Muscle of leg (tissue), 11 donors: ENCODE data around the gene SHMT2. TPM values are rescaled to one million over a fixed set of nuclear protein-coding genes. Genes with fewer than 3 reads are reported as not detected.

Experiments
- DNase-seq: peaks from one replicate; pipeline ENCODE4 v3.0.0; 2013
- H3K27ac ChIP-seq: one replicate; pipeline ENCODE4 v1.5.1; 2013; ENCODE audit warnings: mild to moderate bottlenecking, low read length, control low read depth
- H3K27me3 ChIP-seq: one replicate; pipeline ENCODE4 v1.6.1; 2013; ENCODE audit warnings: low read length; ENCODE audit not compliant: control insufficient read depth, insufficient read depth
- H3K36me3 ChIP-seq: one replicate; pipeline ENCODE4 v1.6.1; 2013; ENCODE audit warnings: low read length; ENCODE audit not compliant: control insufficient read depth, insufficient read depth
- H3K4me1 ChIP-seq: one replicate; pipeline ENCODE4 v1.6.1; 2013; ENCODE audit warnings: low read length; ENCODE audit not compliant: control insufficient read depth, insufficient read depth
- H3K4me3 ChIP-seq: one replicate; pipeline ENCODE4 v1.5.1; 2013; ENCODE audit warnings: low read length, control low read depth
- H3K9me3 ChIP-seq: replicated peaks from 2 replicates; pipeline ENCODE4 v1.6.1; 2013; ENCODE audit warnings: low read depth, low read length; ENCODE audit not compliant: control insufficient read depth
- WGBS: methylation state at CpG from one replicate; pipeline ENCODE4 v1.1.5; 2013; ENCODE audit warnings: missing lambda C conversion rate; ENCODE audit not compliant: insufficient coverage; 5-methylcytosine and 5-hydroxymethylcytosine counted together
- polyA plus RNA-seq, 8 donors: library from polyadenylated mRNA; unstranded; fragments of 120-200 nt; gene quantifications; one replicate each; pipeline versions ENCODE4 v1.2.1 to v1.2.3, GENCODE V29; 2013; ENCODE audit warnings: inconsistent platforms in 1 of 8, low replicate concordance in 1 of 8; ENCODE audit not compliant: insufficient read length in 8 of 8, insufficient read depth in 1 of 8
- total RNA-seq: library from RNA; stranded (reverse); fragments of 120-200 nt; gene quantifications from one replicate; pipeline ENCODE4 v1.2.4, GENCODE V29; 2013

SHMT2 gene
- total and polyA plus RNA-seq, 9 donors = 53.4 to 82.2 (median 69.6) TPM

DNA sequence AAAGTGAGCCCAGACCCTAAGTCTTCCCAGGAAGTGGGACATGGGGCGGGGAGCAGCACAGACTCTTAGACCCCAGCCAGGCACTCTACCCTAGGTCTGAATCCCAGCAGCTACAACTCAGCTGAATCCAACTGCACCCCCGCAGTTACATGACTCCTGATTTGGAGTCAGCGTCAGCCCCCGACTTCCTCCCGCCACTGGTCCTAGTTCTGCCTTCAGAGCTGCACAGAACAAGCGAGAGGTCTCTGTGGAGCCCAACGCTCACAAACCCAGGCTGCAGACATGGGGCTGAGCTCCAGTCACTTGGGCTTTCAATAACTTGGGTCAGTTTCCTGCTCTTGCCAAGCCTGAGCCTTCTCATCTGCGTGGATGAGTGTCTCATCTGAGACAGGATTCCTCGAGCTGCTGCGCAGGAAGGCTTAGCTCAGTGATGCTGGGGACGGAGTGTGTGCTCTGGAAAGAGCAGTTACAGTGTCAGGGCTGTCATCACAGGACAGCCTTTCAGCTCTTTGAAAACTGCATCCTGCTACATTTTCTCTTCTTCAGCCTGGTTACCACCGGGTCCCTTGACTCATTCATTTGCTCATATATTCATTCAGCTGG is 43.5 kb upstream of the SHMT2 start:
- Histone ChIP-seq H3K9me3 (no peaks in the 10 kb centered on the region), H3K4me3 (no peak overlapping the region), H3K36me3 (peaks cover 83% of the 10 kb centered on the region), H3K4me1 (peaks cover 2% of the 10 kb centered on the region), H3K27me3 (no peaks in the 10 kb centered on the region), H3K27ac (no peak overlapping the region)
- DNase-seq = no peak
- 74% methylated on average over 12 of the region's 12 CpGs for WGBS

DNA sequence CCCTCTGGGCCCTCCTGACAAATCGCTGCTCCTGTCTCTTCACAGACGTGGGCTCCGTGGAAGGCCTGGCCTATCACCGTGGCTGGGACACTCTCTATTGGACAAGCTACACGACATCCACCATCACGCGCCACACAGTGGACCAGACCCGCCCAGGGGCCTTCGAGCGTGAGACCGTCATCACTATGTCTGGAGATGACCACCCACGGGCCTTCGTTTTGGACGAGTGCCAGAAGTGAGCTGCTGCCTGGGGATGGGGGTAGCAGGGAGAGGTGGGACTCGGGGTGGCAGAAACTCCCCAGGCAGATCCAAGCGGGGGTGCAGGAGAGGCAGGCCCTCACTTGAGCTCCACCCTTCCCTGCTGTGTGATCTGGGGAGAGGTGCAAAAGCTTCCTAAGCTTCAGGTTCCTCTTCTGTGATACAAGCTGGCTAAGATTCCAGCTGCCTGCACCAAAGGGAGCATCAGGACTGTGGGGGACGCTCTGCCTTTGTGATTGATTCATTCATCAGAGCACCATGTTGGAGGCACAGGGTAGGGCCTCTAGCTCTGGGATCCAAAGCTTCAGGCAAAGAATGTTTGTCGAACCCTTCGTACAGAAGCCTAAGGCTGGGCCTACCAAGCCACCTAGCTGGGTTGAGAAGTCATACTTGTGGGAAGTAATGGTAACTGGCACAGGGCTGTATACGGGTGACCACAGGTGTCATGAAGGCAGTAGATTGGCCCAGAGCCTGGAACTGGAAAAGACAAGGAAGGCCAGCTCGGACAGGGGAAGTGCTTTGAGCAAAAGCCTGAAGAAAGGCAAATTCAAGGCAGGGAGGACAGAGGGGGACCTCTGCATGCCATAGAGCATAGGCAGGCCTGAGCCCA is 42.1 kb upstream of the SHMT2 start:
- Histone ChIP-seq H3K4me3 (no peak overlapping the region), H3K4me1 (peaks cover 2% of the 10 kb centered on the region), H3K27me3 (no peaks in the 10 kb centered on the region), H3K27ac (no peak overlapping the region), H3K36me3 (peaks cover 86% of the 10 kb centered on the region), H3K9me3 (no peaks in the 10 kb centered on the region)
- 60% methylated on average over 19 of the region's 21 CpGs for WGBS
- DNase-seq = no peak

DNA sequence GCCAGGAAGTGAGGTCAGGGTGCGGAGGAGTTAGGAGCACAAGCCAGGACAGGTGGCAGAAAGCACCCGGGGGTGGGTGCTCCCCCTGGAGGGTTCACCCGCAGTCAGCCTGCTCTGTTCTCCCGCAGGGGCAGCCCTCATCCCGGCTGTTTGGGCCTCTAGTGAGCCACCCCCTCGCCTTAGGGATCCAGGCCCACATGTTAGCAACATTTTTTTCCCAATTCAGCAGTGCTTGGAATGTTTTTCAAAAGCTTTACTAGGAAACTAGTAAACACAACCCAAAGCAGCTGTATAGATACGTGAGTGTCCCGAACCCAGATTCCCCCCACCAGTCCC is 41.5 kb upstream of the SHMT2 start:
- no peak for DNase-seq
- H3K4me3 ChIP-seq = no peak overlapping the region
- peaks cover 92% of the 10 kb centered on the region for H3K36me3 ChIP-seq
- H3K9me3 ChIP-seq = no peaks in the 10 kb centered on the region
- H3K4me1 ChIP-seq = peaks cover 2% of the 10 kb centered on the region
- no peak overlapping the region for H3K27ac ChIP-seq
- 68% methylated on average over 7 of the region's 8 CpGs for WGBS
- H3K27me3 ChIP-seq = no peaks in the 10 kb centered on the region

DNA sequence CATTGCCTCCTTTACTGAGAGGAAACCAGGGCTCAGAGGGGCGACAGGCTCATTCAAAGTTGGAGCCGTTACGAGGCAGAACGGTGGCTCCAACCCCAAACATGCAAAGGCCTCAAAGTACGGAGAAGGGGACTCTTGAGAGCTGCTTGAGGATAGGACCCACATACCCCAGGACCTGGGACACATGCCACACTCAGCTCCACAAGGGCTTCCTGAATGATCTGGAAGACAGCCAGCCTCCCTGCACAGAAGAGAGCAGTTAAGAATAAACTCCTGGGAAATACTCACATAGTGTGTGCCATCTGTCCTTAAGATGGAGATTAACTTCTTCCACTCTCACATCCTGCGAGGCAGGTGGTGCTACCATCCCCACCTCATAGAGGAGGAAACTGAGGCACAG is 39.5 kb upstream of the SHMT2 start:
- Histone ChIP-seq H3K27me3 (no peaks in the 10 kb centered on the region), H3K27ac (no peak overlapping the region), H3K4me1 (peaks cover 2% of the 10 kb centered on the region), H3K9me3 (no peaks in the 10 kb centered on the region), H3K4me3 (no peak overlapping the region), H3K36me3 (peaks cover 86% of the 10 kb centered on the region)
- 47% methylated on average over 5 of the region's 6 CpGs for WGBS
- peak; percentile 48 for DNase-seq

DNA sequence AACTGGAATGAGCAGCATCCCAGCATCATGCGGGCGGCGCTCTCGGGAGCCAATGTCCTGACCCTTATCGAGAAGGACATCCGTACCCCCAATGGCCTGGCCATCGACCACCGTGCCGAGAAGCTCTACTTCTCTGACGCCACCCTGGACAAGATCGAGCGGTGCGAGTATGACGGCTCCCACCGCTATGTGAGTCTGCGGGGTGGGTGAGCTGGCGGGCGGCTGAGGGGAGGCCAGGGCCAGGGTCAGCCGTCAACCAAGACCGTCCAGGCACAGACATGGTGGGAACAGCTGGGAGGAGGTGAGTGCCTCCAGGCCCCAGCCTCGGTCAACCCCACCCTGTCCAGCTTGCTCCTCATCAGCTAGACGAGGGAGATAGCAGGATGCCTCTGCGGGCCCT is 38.7 kb upstream of the SHMT2 start:
- Histone ChIP-seq H3K9me3 (no peaks in the 10 kb centered on the region), H3K4me1 (peaks cover 2% of the 10 kb centered on the region), H3K27me3 (no peaks in the 10 kb centered on the region), H3K27ac (no peak overlapping the region), H3K4me3 (no peak overlapping the region), H3K36me3 (peaks cover 86% of the 10 kb centered on the region)
- WGBS = 86% methylated on average over 21 of the region's 23 CpGs
- DNase-seq = no peak

DNA sequence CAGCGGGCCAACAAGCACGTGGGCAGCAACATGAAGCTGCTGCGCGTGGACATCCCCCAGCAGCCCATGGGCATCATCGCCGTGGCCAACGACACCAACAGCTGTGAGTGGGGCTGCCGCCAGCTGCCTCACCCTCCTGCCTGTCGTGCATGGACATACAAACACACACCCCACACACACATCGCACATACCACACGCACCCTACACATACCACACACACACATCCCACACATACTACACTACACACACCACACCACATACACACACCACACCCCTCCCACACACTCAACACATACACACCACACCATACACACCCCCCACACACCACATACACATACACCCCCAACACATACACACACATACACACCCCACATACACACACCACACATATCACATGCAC is 38.1 kb upstream of the SHMT2 start:
- DNase-seq = no peak
- peaks cover 2% of the 10 kb centered on the region for H3K4me1 ChIP-seq
- no peak overlapping the region for H3K4me3 ChIP-seq
- no peaks in the 10 kb centered on the region for H3K27me3 ChIP-seq
- H3K36me3 ChIP-seq = peaks cover 86% of the 10 kb centered on the region
- H3K9me3 ChIP-seq = no peaks in the 10 kb centered on the region
- 76% methylated on average over 11 of the region's 11 CpGs for WGBS
- H3K27ac ChIP-seq = no peak overlapping the region

DNA sequence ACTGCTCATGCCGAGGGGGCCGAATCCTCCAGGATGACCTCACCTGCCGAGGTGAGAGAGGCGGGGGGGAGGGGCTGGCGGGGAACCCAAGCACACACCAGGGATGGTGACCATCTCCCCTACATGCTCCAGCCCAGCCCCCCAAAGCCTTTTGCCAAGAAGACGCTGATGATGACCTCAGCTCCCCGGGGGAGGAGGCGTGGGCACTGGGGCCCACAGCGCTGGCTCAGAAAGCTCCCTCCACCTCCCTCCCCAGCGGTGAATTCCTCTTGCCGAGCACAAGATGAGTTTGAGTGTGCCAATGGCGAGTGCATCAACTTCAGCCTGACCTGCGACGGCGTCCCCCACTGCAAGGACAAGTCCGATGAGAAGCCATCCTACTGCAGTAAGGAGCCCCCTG is 36.6 kb upstream of the SHMT2 start:
- Histone ChIP-seq H3K4me3 (no peak overlapping the region), H3K9me3 (no peaks in the 10 kb centered on the region), H3K36me3 (peaks cover 85% of the 10 kb centered on the region), H3K4me1 (peaks cover 2% of the 10 kb centered on the region), H3K27ac (no peak overlapping the region), H3K27me3 (no peaks in the 10 kb centered on the region)
- WGBS = 73% methylated on average over 11 of the region's 16 CpGs
- DNase-seq = no peak

DNA sequence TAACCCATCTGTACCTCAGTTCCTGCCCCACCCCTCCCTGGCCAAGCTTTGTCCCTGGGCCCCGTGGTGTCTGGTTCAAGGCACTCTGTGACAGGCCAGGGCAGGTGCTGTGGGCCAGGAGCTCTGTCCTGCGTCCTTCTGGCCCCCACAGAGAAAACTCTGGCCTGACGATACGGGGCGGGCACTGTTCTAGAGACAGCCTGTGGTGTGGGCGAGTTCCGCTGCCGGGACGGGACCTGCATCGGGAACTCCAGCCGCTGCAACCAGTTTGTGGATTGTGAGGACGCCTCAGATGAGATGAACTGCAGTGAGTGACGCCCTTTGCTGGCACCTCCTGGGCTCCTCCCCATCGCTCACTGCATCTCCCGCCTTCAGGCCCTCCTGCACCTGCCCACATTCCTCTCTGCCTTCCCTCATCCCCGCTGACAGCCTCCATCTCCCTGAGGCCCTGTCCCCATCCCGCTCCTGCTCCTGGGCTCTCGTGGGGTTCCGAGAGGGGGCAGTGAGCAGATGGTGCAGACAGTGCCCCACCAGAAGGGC is 35.7 kb upstream of the SHMT2 start:
- Histone ChIP-seq H3K9me3 (no peaks in the 10 kb centered on the region), H3K27ac (no peak overlapping the region), H3K4me1 (peaks cover 2% of the 10 kb centered on the region), H3K27me3 (no peaks in the 10 kb centered on the region), H3K36me3 (peaks cover 85% of the 10 kb centered on the region), H3K4me3 (no peak overlapping the region)
- DNase-seq = no peak
- WGBS = 86% methylated on average over 18 of the region's 19 CpGs

DNA sequence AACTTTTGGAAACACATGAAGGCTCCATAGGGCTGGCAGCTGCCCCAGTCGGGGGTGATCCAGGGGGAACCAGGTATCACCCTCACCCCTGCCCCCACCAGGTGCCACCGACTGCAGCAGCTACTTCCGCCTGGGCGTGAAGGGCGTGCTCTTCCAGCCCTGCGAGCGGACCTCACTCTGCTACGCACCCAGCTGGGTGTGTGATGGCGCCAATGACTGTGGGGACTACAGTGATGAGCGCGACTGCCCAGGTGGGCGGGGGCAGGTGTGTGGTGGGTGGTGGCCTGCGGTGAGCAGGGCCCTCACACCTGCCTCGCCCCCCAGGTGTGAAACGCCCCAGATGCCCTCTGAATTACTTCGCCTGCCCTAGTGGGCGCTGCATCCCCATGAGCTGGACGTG is 35.3 kb upstream of the SHMT2 start:
- whole genome bisulfite sequencing = 90% methylated on average over 14 of the region's 18 CpGs
- no peak overlapping the region for H3K4me3 ChIP-seq
- H3K9me3 ChIP-seq = no peaks in the 10 kb centered on the region
- H3K4me1 ChIP-seq = peaks cover 2% of the 10 kb centered on the region
- no peak for DNase-seq
- no peak overlapping the region for H3K27ac ChIP-seq
- no peaks in the 10 kb centered on the region for H3K27me3 ChIP-seq
- peaks cover 87% of the 10 kb centered on the region for H3K36me3 ChIP-seq

DNA sequence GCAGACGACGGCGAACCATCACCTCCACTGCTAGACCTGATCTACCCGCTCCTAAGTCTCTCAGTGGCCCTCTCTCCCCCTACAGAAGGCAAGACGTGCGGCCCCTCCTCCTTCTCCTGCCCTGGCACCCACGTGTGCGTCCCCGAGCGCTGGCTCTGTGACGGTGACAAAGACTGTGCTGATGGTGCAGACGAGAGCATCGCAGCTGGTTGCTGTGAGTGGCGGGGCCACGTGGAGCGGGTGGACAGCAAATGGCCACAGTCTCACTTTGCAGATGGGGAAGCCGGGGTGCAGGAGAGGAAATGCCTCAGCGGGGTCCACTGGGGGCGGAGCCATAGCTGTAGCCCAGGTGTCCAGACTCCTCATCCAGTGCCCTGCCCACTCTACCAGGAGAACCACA is 34.3 kb upstream of the SHMT2 start:
- no peak overlapping the region for H3K4me3 ChIP-seq
- peaks cover 91% of the 10 kb centered on the region for H3K36me3 ChIP-seq
- WGBS = 84% methylated on average over 12 of the region's 19 CpGs
- H3K9me3 ChIP-seq = no peaks in the 10 kb centered on the region
- no peak for DNase-seq
- no peak overlapping the region for H3K27ac ChIP-seq
- no peaks in the 10 kb centered on the region for H3K27me3 ChIP-seq
- H3K4me1 ChIP-seq = no peaks in the 10 kb centered on the region
